Fibroblast of skin of right biceps (primary cell): Measurements from ENCODE around the gene COPS8.

Experiments
- DNase-seq: peaks from one replicate; pipeline ENCODE4 v3.0.0-alpha.2; 2013

COPS8 gene

GRCh38 chr2:237132799-237133198 is 47.1 kb downstream of the COPS8 start:
- DNase-seq, result no peak

GRCh38 chr2:237134321-237135230 is 48.9 kb downstream of the COPS8 start:
- no peak for DNase-seq

GRCh38 chr2:237136824-237137223 is 51.1 kb downstream of the COPS8 start:
- DNase-seq, result no peak

- no peak for DNase-seq
These were observed 52.1 kb downstream of the COPS8 start for GRCh38 chr2:237137626-237138323.

GRCh38 chr2:237139123-237139675 is 53.5 kb downstream of the COPS8 start:
- no peak for DNase-seq

GRCh38 chr2:237140689-237141285 is 55.1 kb downstream of the COPS8 start:
- DNase-seq, result no peak

- peak; percentile 83 for DNase-seq
These were observed 55.9 kb downstream of the COPS8 start for GRCh38 chr2:237141571-237142051.

- DNase-seq, result no peak
These were observed 57.4 kb downstream of the COPS8 start for GRCh38 chr2:237143118-237143517.

- DNase-seq, result peak; percentile 73
These were observed 58.2 kb downstream of the COPS8 start for GRCh38 chr2:237143676-237144440.

- DNase-seq, result no peak
These were observed 58.8 kb downstream of the COPS8 start for GRCh38 chr2:237144516-237144915.

GRCh38 chr2:237147317-237147716 is 61.6 kb downstream of the COPS8 start:
- no peak for DNase-seq

- no peak for DNase-seq
These were observed 62.9 kb downstream of the COPS8 start for GRCh38 chr2:237148624-237149023.

GRCh38 chr2:237149425-237149824 is 63.7 kb downstream of the COPS8 start:
- no peak for DNase-seq
